Heart left ventricle (tissue), 16 donors: ENCODE measurements around the gene IFT80. TPM values are rescaled to one million over a fixed set of nuclear protein-coding genes. Genes with fewer than 3 reads are reported as not detected.

ENCODE experiments used
- ATAC-seq, 4 donors: fragments of 200-7000 bp; cut with Tn5 transposase; one replicate each; pipeline ENCODE4 v1.9.1; 2020 to 2022; ENCODE audit warnings: moderate library complexity in 4 of 4, mild to moderate bottlenecking in 3 of 4, moderate number of reproducible peaks in 1 of 4
- DNase-seq, 5 donors: peaks; one replicate each; pipeline ENCODE4 v3.0.0-alpha.2; 2020
- H3K27ac ChIP-seq, 12 donors: fragments of 200-600 bp; sonication (generic) in 4 of 12; one replicate each; pipeline versions ENCODE4 v1.5.0 to v1.8.0; 2016 to 2022; ENCODE audit warnings: mild to moderate bottlenecking in 2 of 12
- H3K27me3 ChIP-seq, 9 donors: fragments of 200-600 bp; sonication (generic) in 2 of 9; one replicate each; pipeline versions ENCODE4 v1.5.1 to v1.8.0; 2016 to 2022; ENCODE audit warnings: mild to moderate bottlenecking in 3 of 9
- H3K36me3 ChIP-seq, 9 donors: fragments of 200-600 bp; sonication (generic) in 2 of 9; one replicate each; pipeline versions ENCODE4 v1.5.0 to v1.8.0; 2018 to 2022; ENCODE audit warnings: mild to moderate bottlenecking in 2 of 9
- H3K4me1 ChIP-seq, 12 donors: fragments of 200-600 bp; sonication (generic) in 4 of 12; one replicate each; pipeline versions ENCODE4 v1.5.0 to v1.8.0; 2016 to 2022; ENCODE audit warnings: mild to moderate bottlenecking in 3 of 12
- H3K4me3 ChIP-seq, 12 donors: fragments of 200-600 bp; sonication (generic) in 4 of 12; one replicate each; pipeline versions ENCODE4 v1.5.0 to v1.8.0; 2017 to 2022; ENCODE audit warnings: mild to moderate bottlenecking in 9 of 12, moderate library complexity in 4 of 12
- H3K9me3 ChIP-seq, 12 donors: fragments of 200-600 bp; sonication (generic) in 4 of 12; one replicate each; pipeline versions ENCODE4 v1.5.0 to v1.8.0; 2016 to 2022; ENCODE audit warnings: mild to moderate bottlenecking in 1 of 12
- CTCF ChIP-seq, 12 donors: fragments of 200-600 bp; sonication (generic) in 4 of 12; IDR thresholded peaks; one replicate each; pipeline versions ENCODE4 v1.5.0 to v1.8.0; 2018 to 2022; ENCODE audit warnings: antibody characterized with exemption in 12 of 12, mild to moderate bottlenecking in 5 of 12
- POLR2A ChIP-seq, 2 donors: fragments of 450-650 bp; IDR thresholded peaks; one replicate each; pipeline ENCODE4 v1.6.1; 2017; ENCODE audit warnings: antibody characterized with exemption in 2 of 2, mild to moderate bottlenecking in 2 of 2, moderate library complexity in 2 of 2
- WGBS, 4 donors: extraction: QIAGEN DNeasy Blood & Tissue Kit in 2 of 4; methylation state at CpG; one replicate each; pipeline versions ENCODE4 v1.1.5 to v1.1.7; 2013 to 2018; 5-methylcytosine and 5-hydroxymethylcytosine counted together
- intact Hi-C, 10 donors: fragments of 100-400 bp; cut with DNase I; formaldehyde crosslinking; loops; one replicate each; pipeline versions ENCODE4 v1.11.1 to v1.14.2; 2022
- polyA plus RNA-seq, 2 donors: library from polyadenylated mRNA; stranded (reverse); fragments of 200-250 nt; gene quantifications; one replicate each; pipeline ENCODE4 v1.2.3, GENCODE V29; 2013
- total RNA-seq, 9 donors: library from RNA; depleted of rRNA in 2 of 9; stranded (reverse); fragments of >200 nt in 2 of 9; fragmentation: NEBNext Ultra II Directional in 3 of 9; extraction: Animal tissue kit (Norgen Biotek cat#: 25700) in 3 of 9; gene quantifications; one replicate each; pipeline versions ENCODE4 v1.1.0 to v1.2.4, GENCODE V29; 2016 to 2023
- donor health status: ischemic (EF 13 %, LVEDD 7.1; RV severe dilation, severe dysfunction).
- donor health status: healthy with polysubstance abuse.
- donor health status: DM: no; HTN: yes; CAD: no.
- donor health status: DM: no; HTN: no; CAD: no.
- donor health status: ischemic (EF 25% LVEDD 6.9; RV normal size, moderate dysfunction).
- donor health status: ischemic (EF 25% LVEDD 5.7; RV mildly dilated, moderate dysfunction).
- donor health status: healthy.
- donor health status: DM: yes; HTN: yes; CAD: no.
- donor health status: ischemic (EF 35%, LVEDD 5.7; RV mildly dilated, moderate dysfunction).
- donor health status: nonischemic (EF 11% LVEDD 7.7; RV severe dilation, severe dysfunction).
- donor health status: DM: yes; HTN: yes; CAD: no.
- donor health status: PGD.
- donor health status: ischemic (EF 29% LVEDD 5.4; RV normal size, mild dysfunction).
- donor health status: nonischemic (EF 23%, LVEDD 6.1; RV moderate dilation, normal function).

Gene IFT80
- total and polyA plus RNA-seq, 11 donors, result 6.2 to 18.6 (median 10.5) TPM

- Histone ChIP-seq H3K4me3 (peak overlapping the region in 5 of 12 donors; percentile 24 to 39 (median 26)), H3K9me3 (no peaks in the 10 kb centered on the region), H3K4me1 (peaks cover 0 to 4% (median 0%) of the 10 kb centered on the region in 12 donors), H3K36me3 (peaks cover 0 to 10% (median 0%) of the 10 kb centered on the region in 9 donors), H3K27ac (peak overlapping the region in 1 of 12 donors; percentile 11), H3K27me3 (no peaks in the 10 kb centered on the region)
- ATAC-seq (no peak), DNase-seq (no peak)
- intact Hi-C loops, result no loop called here
- 76 to 83% (median 81%) methylated on average over 7 of the region's 7 CpGs for WGBS, 4 donors
- no peak for TF ChIP-seq CTCF (IDR thresholded peaks at IDR 0.05)
- TF ChIP-seq POLR2A (IDR thresholded peaks at IDR 0.05), result no peak
Observed at GRCh38 chr3:160260587-160261270, 138.3 kb downstream of the IFT80 start.

- Histone ChIP-seq H3K4me3 (peak overlapping the region in 1 of 12 donors; percentile 39), H3K27ac (peak overlapping the region in 1 of 12 donors; percentile 56), H3K4me1 (peaks cover 0 to 4% (median 0%) of the 10 kb centered on the region in 12 donors), H3K9me3 (no peaks in the 10 kb centered on the region), H3K36me3 (peaks cover 0 to 10% (median 0%) of the 10 kb centered on the region in 9 donors), H3K27me3 (no peaks in the 10 kb centered on the region)
- intact Hi-C loops, result no loop called here
- ATAC-seq (no peak), DNase-seq (no peak)
- TF ChIP-seq CTCF (IDR thresholded peaks at IDR 0.05) (no peak), POLR2A (IDR thresholded peaks at IDR 0.05) (no peak)
- 87 to 94% (median 88%) methylated on average over 1 of the region's 1 CpG for WGBS, 4 donors
Observed at GRCh38 chr3:160259589-160259988, 139.4 kb downstream of the IFT80 start.

- TF ChIP-seq CTCF (IDR thresholded peaks at IDR 0.05), result no peak
- TF ChIP-seq POLR2A (IDR thresholded peaks at IDR 0.05), result no peak
- intact Hi-C loops, result no loop called here
- no peak for DNase-seq
- Histone ChIP-seq H3K4me3 (no peak overlapping the region), H3K27ac (no peak overlapping the region), H3K4me1 (peaks cover 0 to 4% (median 0%) of the 10 kb centered on the region in 12 donors), H3K9me3 (no peaks in the 10 kb centered on the region), H3K36me3 (peaks cover 0 to 10% (median 0%) of the 10 kb centered on the region in 9 donors), H3K27me3 (no peaks in the 10 kb centered on the region)
- WGBS, 4 donors, result 71 to 81% (median 80%) methylated on average over 2 of the region's 2 CpGs
- ATAC-seq, result no peak
Observed at GRCh38 chr3:160257606-160258005, 141.4 kb downstream of the IFT80 start.

DNA sequence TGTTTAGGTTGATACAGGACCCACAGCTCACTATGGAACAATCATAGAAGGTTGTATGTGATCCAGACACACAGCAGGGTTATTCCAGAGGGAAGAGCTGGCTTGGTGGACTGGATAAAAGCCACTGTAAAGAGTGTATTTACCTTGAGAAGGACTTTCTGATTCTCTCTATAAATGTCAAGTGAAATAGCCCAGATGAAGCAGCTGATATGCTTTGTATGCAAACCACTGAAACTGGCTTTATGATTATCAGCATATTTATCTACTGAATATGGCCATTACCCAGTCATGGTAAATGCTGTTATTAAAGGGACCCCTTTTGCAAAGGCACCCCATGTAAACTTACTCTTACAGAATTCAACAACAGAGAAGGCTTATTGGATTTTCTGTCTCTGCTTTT, 145.7 kb downstream of the IFT80 start:
- intact Hi-C loops, result no loop called here
- Histone ChIP-seq H3K9me3 (no peaks in the 10 kb centered on the region), H3K4me1 (no peaks in the 10 kb centered on the region), H3K4me3 (no peak overlapping the region), H3K36me3 (peaks cover 0 to 6% (median 0%) of the 10 kb centered on the region in 9 donors), H3K27ac (peak overlapping the region in 1 of 12 donors; percentile 9), H3K27me3 (no peaks in the 10 kb centered on the region)
- no peak for ATAC-seq
- no peak for TF ChIP-seq CTCF (IDR thresholded peaks at IDR 0.05)
- TF ChIP-seq POLR2A (IDR thresholded peaks at IDR 0.05), result no peak
- DNase-seq, result no peak
